Transverse colon (tissue), 4 donors: ENCODE data around the gene NLRC5.

Experiments used
- CTCF ChIP-seq, 5 experiments: fragments of 200-600 bp in 3 of 5; fragments of 450-650 bp in 2 of 5; sonication (generic) in 3 of 5; IDR thresholded peaks; 1 replicate in 2 of 5; 2 replicates in 3 of 5; pipeline ENCODE4 v1.5.1; 2016 to 2017; ENCODE audit warnings: antibody characterized with exemption in 5 of 5, inconsistent platforms in 3 of 5, mild to moderate bottlenecking in 2 of 5, moderate library complexity in 1 of 5
- EP300 ChIP-seq: sonication (generic); formaldehyde crosslinking; IDR thresholded peaks from one replicate; pipeline ENCODE4 v1.6.1; 2017; ENCODE audit warnings: antibody characterized with exemption, low read depth
- POLR2A ChIP-seq: fragments of 450-650 bp; IDR thresholded peaks from one replicate; pipeline ENCODE4 v1.6.1; 2016; ENCODE audit warnings: antibody characterized with exemption, mild to moderate bottlenecking, moderate library complexity
- POLR2AphosphoS5 ChIP-seq, 3 donors: sonication (generic); formaldehyde crosslinking; IDR thresholded peaks; one replicate each; pipeline ENCODE4 v1.6.1; 2016; ENCODE audit warnings: antibody characterized with exemption in 3 of 3

GRCh38 chr16:57107321-57107922, 118.1 kb downstream of the NLRC5 start:
- TF ChIP-seq CTCF (IDR thresholded peaks at IDR 0.05) (no peak), POLR2AphosphoS5 (IDR thresholded peaks at IDR 0.05) (no peak), POLR2A (no peak), EP300 (no peak)
